DND-41 (cell line): Measurements from ENCODE around the gene APCDD1L.

Experiments used
- ATAC-seq: fragments of 200-7000 bp; cut with Tn5 transposase; 3 replicates; pipeline ENCODE4 v1.9.1; 2021; ENCODE audit warnings: low read depth; ENCODE audit not compliant: insufficient read depth
- DNase-seq: peaks from one replicate; pipeline ENCODE4 v3.0.0-alpha.2; 2020
- H2AFZ ChIP-seq: 2 replicates; pipeline ENCODE4 v1.6.0; 2012; ENCODE audit warnings: low read depth, low read length
- H3K27ac ChIP-seq: 2 replicates; pipeline ENCODE4 v1.5.1; 2012; ENCODE audit warnings: low read length, inconsistent platforms
- H3K27me3 ChIP-seq: fragments of 200-600 bp; sonication (generic); 2 replicates; pipeline ENCODE4 v1.6.0; 2012; ENCODE audit warnings: low read length, mild to moderate bottlenecking, inconsistent platforms; ENCODE audit not compliant: insufficient read depth, poor library complexity
- H3K36me3 ChIP-seq: 2 replicates; pipeline ENCODE4 v1.5.1; 2012; ENCODE audit warnings: low read length, inconsistent platforms; ENCODE audit not compliant: insufficient read depth
- H3K4me1 ChIP-seq: 2 replicates; pipeline ENCODE4 v1.5.1; 2012; ENCODE audit warnings: mild to moderate bottlenecking, low read length; ENCODE audit not compliant: insufficient read depth
- H3K4me2 ChIP-seq: 2 replicates; pipeline ENCODE4 v1.6.0; 2012; ENCODE audit warnings: mild to moderate bottlenecking, moderate library complexity, low read length, inconsistent platforms; ENCODE audit not compliant: insufficient read depth
- H3K4me3 ChIP-seq, 2 experiments: fragments of 200-600 bp in 1 of 2; shearing (Covaris generic) in 1 of 2; 2 replicates each; pipeline ENCODE4 v1.5.1; 2012 to 2016; ENCODE audit warnings: inconsistent platforms in 2 of 2, low read length in 2 of 2, mild to moderate bottlenecking in 2 of 2, low read depth in 1 of 2, moderate library complexity in 1 of 2
- H3K79me2 ChIP-seq: 2 replicates; pipeline ENCODE4 v1.6.0; 2012; ENCODE audit warnings: low read length, inconsistent platforms; ENCODE audit not compliant: insufficient read depth
- H3K9ac ChIP-seq: 2 replicates; pipeline ENCODE4 v1.6.0; 2012; ENCODE audit warnings: low read depth, mild to moderate bottlenecking, inconsistent platforms, low read length, moderate library complexity
- H3K9me3 ChIP-seq: 2 replicates; pipeline ENCODE4 v1.5.1; 2012; ENCODE audit warnings: low read length, moderate library complexity, mild to moderate bottlenecking, inconsistent platforms; ENCODE audit not compliant: insufficient read depth, severe bottlenecking
- H4K20me1 ChIP-seq: 2 replicates; pipeline ENCODE4 v1.6.0; 2012; ENCODE audit warnings: low read length; ENCODE audit not compliant: insufficient read depth
- EZH2 ChIP-seq: IDR thresholded peaks from 3 replicates; pipeline ENCODE4 v1.6.1; 2012; ENCODE audit warnings: borderline replicate concordance, low read depth, mild to moderate bottlenecking, moderate library complexity, low read length, inconsistent platforms; ENCODE audit not compliant: severe bottlenecking
- TF ChIP-seq, protein P1 (sequence below): IDR thresholded peaks from 2 replicates; pipeline ENCODE4 v1.5.1; 2012; ENCODE audit warnings: borderline replicate concordance, low read length, moderate library complexity, mild to moderate bottlenecking; ENCODE audit not compliant: poor library complexity, severe bottlenecking; ENCODE audit errors: extremely low read depth

The APCDD1L gene

DNA sequence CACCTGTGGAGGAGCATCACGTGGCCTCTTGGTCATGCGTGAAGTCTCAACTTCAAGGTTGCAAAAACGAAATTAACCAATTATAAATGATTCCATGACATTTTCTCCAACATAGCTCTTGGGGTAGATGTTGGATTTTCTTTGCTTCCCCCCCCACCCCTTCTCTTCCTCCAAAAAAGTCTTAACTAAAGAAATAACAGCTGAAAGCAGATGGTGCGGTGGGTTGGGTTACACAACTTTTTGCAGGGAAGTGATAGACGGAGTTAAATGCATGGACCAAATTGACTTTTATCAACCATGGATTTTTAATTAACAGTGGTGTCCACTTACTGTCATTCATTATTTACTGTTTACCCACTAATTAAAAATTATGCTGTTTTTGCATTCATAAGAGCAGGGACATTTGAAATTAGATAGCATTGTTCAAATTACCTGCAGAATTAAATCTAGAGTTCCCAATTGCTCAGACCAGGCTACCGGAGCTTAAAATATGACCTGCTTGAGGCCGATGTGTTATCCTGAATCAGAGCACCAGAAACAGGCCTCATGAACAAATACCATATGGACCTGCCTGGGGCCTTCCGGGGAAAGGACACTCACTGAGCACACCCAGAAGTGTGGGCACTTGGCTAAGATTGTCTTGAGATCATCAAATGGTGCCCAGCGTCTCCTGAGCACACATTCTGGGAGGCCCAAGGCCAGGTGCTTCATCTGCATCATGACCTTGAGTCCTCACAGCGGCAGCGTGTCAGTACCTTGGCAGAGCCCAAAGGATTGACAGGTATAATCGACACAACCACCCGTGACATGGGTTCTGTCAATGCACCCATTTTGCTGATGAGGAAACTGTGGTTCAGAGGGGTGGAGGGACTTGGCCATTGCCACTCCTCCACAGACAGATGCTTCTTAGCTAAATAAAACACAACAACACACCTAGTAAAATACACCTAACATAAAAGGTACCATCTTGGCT lies 41.5 kb downstream of the APCDD1L start:
- H4K20me1 ChIP-seq, result peaks cover 12% of the 10 kb centered on the region; the same call in 1 of the 2 replicates
- H3K4me2 ChIP-seq, result no peak overlapping the region
- no peak overlapping the region for H3K9ac ChIP-seq
- H3K4me1 ChIP-seq, result no peaks in the 10 kb centered on the region
- no peak for DNase-seq
- H3K36me3 ChIP-seq, result no peaks in the 10 kb centered on the region
- H3K27me3 ChIP-seq, result no peaks in the 10 kb centered on the region
- ATAC-seq, result no peak
- no peak overlapping the region for H3K27ac ChIP-seq
- no peak overlapping the region for H2AFZ ChIP-seq
- H3K9me3 ChIP-seq, result peaks cover 11% of the 10 kb centered on the region
- no peaks in the 10 kb centered on the region for H3K79me2 ChIP-seq
- TF ChIP-seq EZH2, result no peak
- TF ChIP-seq, protein P1, sequence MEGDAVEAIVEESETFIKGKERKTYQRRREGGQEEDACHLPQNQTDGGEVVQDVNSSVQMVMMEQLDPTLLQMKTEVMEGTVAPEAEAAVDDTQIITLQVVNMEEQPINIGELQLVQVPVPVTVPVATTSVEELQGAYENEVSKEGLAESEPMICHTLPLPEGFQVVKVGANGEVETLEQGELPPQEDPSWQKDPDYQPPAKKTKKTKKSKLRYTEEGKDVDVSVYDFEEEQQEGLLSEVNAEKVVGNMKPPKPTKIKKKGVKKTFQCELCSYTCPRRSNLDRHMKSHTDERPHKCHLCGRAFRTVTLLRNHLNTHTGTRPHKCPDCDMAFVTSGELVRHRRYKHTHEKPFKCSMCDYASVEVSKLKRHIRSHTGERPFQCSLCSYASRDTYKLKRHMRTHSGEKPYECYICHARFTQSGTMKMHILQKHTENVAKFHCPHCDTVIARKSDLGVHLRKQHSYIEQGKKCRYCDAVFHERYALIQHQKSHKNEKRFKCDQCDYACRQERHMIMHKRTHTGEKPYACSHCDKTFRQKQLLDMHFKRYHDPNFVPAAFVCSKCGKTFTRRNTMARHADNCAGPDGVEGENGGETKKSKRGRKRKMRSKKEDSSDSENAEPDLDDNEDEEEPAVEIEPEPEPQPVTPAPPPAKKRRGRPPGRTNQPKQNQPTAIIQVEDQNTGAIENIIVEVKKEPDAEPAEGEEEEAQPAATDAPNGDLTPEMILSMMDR, result no peak
- no peak overlapping the region for H3K4me3 ChIP-seq

DNA sequence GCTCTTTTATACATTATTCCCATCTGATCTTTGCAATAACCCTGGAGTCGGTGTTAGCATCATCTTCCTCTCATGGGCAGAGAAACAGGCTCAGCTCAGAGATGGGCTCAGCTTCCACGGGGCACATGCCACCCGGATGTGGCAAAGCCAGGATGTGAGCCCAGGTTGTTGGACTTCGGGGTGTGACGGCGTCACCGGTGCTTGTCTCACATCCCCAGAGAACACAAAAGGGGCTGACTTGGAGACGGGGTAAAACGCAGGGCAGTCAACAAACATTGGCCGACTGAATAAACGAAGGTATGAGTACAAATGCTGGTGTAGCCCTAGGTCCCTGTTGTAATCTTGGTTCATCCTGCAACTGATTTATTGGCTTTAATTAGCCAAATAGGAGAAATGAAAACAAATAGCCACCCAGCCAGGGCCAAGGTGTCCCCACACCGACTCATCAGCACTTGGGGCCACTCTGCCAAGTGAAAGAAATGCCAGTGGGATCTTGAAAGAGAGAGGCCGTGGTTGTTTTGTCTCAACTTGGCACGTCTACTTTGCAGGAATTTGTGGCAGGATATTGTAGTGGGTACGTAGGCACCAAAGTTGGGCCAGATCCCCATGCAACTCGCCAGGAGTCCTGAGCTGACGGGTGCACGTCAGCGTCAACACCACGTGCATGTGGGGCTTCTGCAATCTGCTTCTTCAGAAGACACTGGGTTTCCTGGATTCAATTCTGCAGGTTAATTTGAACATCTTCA lies 42.8 kb downstream of the APCDD1L start:
- Histone ChIP-seq H2AFZ (no peak overlapping the region), H3K27me3 (no peaks in the 10 kb centered on the region), H3K4me3 (no peak overlapping the region), H3K27ac (no peak overlapping the region), H3K9ac (no peak overlapping the region), H3K4me2 (no peak overlapping the region), H4K20me1 (peaks cover 12% of the 10 kb centered on the region; the same call in 1 of the 2 replicates), H3K4me1 (no peaks in the 10 kb centered on the region), H3K79me2 (no peaks in the 10 kb centered on the region), H3K9me3 (peaks cover 5% of the 10 kb centered on the region), H3K36me3 (no peaks in the 10 kb centered on the region)
- ATAC-seq, result no peak
- no peak for TF ChIP-seq EZH2
- TF ChIP-seq, protein P1, result no peak
- DNase-seq, result no peak

DNA sequence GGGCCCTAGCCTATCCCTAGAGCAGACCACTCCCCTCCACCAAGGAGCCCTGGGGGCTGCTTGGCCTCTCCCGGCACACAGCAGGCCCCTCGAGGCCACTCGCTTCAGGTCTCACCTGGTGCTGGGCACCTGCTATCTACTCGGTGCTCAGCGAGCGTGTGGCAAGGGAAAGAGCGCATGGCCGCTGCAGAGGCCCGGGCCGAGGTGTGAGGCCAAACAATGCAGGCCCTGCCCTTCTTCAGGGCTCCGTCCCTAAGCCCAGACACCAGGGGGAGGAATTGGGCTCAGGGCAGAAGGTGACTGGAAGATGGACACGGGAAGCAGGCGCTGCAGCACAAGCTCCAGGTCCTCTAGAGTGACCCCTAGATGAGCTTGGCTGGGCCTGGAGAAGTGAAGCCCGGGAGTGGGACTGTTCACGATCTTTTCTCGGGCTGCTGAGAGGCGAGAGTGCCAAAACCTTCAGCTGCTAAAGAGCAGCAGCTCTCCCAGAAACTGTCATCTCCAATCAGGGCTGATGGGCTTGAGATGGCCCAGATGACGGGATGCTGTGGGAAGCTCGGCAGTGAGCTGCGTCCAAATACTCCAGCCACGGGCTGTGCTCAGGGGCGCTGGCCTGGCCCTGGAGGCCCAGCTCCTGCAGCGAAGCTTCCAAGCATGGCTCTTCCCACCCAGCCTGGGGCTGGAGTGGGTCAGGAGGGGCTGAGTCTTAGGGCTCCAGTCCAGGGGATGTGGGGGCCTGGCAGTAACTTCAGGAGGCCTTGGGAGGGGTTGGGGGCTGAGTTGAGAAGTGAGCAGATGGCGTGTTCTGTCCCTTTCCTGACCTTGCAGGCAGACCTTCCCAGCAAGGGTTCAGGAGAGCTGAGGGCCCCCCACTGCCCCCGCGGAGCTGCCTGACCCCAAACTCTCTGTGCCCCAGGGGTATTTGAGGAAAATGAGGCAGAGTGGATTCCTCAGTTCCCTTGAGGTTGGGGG lies 43.7 kb downstream of the APCDD1L start:
- peaks cover 12% of the 10 kb centered on the region; the same call in 1 of the 2 replicates for H4K20me1 ChIP-seq
- H3K4me2 ChIP-seq, result no peak overlapping the region
- no peak overlapping the region for H3K4me3 ChIP-seq
- no peaks in the 10 kb centered on the region for H3K9me3 ChIP-seq
- no peak overlapping the region for H2AFZ ChIP-seq
- H3K9ac ChIP-seq, result no peak overlapping the region
- DNase-seq (no peak), ATAC-seq (no peak)
- H3K36me3 ChIP-seq, result no peaks in the 10 kb centered on the region
- no peaks in the 10 kb centered on the region for H3K79me2 ChIP-seq
- H3K27ac ChIP-seq, result no peak overlapping the region
- H3K4me1 ChIP-seq, result no peaks in the 10 kb centered on the region
- no peaks in the 10 kb centered on the region for H3K27me3 ChIP-seq
- no peak for TF ChIP-seq EZH2
- TF ChIP-seq, protein P1, result no peak
